ENCODE measurements around the gene RS1.

- TF ChIP-seq CTCF (IDR thresholded peaks at IDR 0.05) (no peak), POLR2A (IDR thresholded peaks at IDR 0.05) (no peak)
Observed at GRCh38 chrX:18661273-18661672, 10.6 kb downstream of the RS1 start.

Measured in body of pancreas (tissue), 4 donors.